ENCODE measurements around the gene TBC1D5.

Gene TBC1D5

DNA sequence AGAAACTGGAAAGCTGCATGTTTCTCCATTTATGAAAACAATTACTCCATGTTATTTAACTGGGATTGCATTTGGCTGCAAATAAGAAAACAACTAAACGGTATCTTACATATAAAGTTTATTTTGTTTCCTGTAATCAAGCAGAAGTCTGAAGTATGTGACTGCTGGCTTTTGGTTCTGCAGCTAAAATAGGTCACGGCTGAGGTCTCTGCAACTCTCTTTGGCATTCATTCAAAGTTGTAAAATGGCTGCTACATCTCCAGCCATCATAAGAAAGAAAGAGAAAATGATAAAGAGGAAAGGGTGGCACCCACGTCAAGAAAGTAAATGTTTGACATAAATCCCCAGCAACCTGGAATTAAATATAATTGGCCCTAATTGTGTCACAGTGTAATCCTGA lies 406.1 kb downstream of the TBC1D5 start:
- DNase-seq: no peak

DNA sequence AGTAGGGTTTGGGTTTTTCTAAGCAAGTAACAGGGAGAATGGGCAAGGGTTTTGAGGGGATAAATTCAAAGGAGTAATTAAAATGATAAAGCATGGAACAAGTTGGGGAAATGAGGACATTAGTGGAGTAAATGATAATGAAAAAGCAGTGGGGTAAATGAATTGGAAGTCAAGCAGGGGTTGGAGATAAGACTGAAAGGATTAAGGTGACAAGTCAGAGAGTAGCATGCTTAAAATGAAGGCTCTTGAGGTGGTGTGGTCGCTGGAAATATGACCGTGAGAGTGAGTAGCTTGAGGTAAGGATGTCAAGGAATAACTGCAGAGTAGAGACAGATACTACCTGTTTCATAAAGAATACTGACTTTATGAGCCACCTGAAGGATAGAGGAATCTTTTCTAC lies 408.5 kb downstream of the TBC1D5 start:
- DNase-seq: no peak

- no peak for DNase-seq
Observed at GRCh38 chr3:17333446-17333845, 409.0 kb downstream of the TBC1D5 start.

DNA sequence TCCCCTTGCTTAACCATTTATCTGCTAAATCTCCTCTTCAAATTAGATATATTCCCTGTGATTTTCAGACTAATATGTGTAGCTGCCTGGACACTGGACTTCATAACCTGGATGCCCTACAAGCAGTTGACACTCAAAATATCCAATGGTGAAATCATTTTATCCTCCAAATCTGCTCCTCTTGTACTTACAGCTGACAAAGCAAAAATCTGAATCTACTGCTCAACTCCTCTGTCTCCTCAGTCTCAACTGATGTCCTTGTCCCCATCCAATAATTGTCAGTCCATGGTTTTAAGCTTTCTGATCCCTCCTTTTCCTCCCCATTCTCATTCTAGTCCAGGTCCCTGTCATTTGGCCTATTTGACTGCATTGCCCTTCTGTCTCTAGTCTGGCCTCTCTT lies 411.8 kb downstream of the TBC1D5 start:
- no peak for DNase-seq

DNA sequence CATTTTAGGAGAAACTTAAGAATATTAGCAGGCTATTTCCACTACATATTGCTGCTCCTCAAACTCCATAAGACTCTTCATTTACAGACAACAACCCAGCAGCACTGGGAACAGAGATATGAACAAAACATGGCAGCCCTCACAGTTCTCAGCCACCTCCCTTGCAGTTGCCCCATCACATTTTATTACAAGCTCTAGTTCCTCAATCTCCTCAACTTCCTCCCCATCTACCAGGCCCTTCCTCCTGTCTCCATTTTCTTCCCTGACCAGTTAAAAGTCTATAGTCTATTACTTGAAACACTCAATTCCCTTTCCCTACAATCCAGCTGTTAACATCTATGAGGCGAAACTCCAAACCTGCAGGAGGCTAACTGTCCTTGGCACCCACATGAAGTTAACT lies 412.5 kb downstream of the TBC1D5 start:
- DNase-seq: no peak

DNA sequence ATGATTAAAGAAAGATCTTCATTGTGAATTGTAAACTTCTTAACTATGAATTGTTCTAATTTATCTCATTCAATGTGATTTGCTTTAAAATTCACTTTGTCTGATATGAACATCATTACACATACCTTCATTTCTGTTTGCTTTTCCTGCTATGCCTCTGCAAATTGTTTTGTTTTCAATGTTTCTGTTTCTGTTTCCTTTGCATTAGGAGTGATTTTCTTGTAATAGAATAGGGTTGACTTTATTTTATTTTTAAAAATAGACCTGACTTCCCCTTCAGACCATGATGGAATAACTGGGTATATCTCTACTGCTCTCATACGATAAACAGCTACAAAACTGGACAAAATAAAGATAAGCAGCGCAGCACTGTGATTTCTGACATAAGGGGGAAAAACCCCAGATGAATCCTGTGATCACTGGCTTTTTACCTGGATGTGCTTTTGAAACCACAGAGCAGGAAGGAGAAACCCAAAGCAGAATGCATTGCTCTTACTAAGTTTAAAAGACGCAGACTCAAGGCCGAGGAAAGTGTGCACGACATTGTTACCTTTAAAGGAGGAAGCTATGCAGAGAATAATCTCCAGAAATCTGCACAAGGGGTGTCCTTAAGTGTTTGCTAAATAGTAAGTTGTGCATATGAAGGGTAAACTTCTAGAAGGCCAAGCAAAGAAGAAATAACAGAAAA lies 420.2 kb downstream of the TBC1D5 start:
- DNase-seq: no peak

GRCh38 chr3:17320266-17320665 lies 422.2 kb downstream of the TBC1D5 start:
- DNase-seq: no peak

DNA sequence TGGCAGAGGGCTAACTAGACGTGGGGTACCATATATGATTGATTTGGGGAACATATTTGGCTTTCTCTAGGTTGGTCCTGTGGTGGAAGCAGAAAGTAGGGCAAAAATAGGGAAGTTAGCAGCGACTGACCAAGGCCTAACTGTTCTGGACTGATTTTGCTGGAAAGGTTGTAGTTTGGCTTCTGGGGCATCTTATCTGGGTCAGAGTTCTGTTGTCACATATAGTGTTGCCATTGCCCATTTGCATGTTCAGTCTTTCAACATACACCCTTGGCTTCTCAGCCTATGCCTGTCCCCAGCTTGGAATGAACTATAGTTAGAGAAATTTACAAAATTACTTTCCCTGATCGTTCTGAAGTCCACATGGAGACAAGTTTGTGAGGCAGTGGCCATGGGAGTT lies 426.5 kb downstream of the TBC1D5 start:
- no peak for DNase-seq

DNA sequence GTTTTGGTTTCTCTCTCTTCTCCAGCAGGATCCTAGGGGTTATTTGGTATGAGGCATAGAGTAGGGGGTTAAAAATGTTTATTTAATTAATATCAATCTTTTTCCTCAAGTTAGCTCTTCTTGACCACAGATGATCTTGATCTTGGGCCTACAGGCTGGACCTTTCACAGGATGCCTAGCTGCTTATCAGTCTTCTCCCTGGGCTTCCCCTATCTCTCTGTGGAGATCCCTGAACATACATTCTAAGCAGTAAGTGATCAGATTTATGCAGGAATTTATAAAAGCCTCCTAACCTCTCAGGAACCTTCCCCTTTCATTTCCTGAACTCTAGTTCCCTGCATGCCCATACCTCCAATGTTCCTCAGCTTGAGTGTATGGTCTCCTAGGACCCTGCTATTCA lies 428.3 kb downstream of the TBC1D5 start:
- DNase-seq: no peak

DNA sequence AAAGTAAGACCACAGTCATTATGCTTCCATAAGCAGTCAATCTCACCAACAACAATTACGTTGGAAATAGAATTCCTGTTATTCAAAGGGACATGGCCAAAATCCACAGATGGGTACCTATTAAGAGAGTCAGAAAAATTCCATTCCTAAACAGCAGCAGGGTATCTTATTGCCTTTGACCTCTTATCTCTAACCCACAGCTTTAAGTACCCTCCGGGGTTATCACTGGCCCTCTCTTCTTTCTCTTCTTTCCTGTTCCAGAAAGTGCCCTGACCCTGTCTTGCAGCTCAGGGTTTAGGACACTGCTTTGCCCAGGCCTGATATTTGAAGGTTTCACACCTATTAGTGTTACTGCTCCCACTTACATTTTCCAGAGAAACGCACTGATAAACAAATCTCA lies 428.7 kb downstream of the TBC1D5 start:
- DNase-seq: no peak

GRCh38 chr3:17310983-17311382 lies 431.4 kb downstream of the TBC1D5 start:
- no peak for DNase-seq

GRCh38 chr3:17307887-17308286 lies 434.5 kb downstream of the TBC1D5 start:
- no peak for DNase-seq

DNA sequence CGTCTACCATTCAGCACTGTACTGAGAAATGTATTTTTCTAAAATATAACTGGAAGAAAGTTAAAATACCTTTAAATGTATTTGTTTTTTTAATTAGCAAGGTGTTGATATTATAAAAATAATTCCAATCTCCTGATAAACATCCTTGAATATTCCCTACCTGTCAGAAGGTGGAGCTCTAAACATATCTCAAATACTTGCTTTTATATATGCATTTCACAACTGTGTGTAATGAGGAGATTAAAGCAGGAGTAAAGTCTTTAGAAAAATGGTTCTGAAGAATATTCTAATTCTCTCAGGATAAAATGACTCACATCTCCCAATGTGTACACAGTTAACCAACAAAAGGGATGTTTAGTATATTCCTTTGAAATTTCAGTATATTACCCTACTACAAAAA lies 434.9 kb downstream of the TBC1D5 start:
- peak; percentile 2 for DNase-seq

DNA sequence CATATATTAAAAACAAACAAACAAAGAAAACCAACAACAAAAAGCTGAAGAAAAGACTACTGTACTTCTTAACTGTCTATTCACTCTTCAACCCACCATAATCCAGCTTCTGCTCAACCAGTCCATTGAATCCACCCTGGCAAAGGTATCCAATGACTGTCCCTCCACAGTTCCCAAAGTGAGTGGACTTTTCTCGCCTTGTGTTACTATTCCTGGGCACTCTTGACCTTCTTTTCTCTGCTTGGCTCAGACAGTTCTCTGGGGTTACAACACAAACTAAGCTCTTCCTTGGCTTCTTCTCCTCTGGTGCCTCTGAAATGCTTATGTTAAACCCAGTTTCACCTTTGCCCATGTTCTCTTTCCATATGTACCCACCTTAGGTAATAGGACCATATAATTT lies 437.5 kb downstream of the TBC1D5 start:
- no peak for DNase-seq

DNA sequence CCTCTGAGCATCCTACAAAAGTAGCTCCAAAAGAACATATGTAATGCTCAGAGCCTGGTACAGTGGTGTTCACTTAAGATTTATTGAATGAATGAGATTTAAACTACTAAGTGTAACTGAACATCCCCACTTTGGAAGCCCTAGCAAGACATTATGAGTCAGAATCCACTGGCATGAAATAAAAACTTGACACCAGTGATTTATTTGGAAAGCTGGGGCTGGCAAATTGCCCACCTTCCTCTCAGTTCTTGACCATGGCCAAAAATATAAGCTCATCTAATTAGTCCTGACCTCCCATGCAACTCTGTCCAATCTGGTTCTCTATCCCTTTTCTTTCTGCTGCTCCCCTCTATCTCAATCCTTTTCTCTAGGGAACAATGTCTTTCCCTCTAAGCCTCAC lies 439.7 kb downstream of the TBC1D5 start:
- DNase-seq: no peak

DNA sequence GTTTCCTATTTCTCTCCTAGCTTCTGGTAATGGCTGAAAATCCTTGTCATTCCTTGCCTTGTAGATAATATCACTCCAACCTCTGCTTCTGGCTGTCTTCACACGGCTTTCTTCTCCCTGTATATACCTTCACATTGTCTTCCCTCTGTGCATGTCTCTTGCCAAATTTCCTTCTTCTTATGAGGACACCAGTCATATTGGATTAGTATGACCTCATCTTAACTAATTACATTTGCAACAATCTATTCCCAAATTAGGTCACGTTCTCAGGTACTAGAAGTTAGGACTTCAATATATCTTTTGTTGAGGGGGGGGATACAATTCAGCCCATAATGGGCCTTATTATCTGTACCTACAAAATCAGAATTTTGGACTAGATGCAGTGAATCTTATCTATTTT lies 440.3 kb downstream of the TBC1D5 start:
- DNase-seq: no peak

GRCh38 chr3:17301271-17301670 lies 441.2 kb downstream of the TBC1D5 start:
- DNase-seq: no peak

DNA sequence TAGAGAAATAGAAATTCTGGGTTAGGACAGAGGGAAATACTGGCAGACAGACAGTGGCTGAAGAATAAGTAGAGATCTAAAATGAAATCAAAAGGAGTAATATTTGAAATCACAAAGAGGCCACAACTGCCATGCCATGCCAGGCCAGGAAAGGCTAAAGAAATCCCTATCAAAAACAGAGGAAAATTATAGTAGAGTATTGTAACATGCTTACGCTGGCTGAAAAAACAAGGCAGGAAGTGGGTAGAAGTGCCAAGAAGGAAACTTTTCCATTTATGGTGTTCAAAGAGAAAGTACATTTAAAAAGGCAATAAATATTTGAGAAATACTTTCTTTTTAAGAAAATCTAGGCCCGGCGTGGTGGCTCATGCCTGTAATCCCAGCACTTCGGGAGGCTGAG lies 442.0 kb downstream of the TBC1D5 start:
- no peak for DNase-seq

DNA sequence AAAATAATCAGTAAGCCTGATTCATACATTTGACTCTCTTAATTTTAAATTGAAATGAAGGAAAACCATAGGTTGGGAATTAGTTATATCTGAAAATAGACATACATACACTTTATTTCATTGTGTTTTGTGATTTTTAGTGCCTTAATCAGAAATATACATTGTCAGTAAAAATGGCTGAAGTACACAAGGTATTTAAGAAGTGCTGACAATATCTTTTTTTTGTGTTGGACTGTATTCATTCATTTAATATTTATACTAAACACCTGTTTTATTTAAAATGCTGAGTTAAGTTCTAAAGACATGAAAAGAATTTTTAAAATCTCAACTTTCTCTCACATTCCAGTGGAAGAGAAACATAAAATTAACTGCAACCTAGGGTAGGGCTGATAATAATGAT lies 444.4 kb downstream of the TBC1D5 start:
- DNase-seq: no peak

- no peak for DNase-seq
Observed at GRCh38 chr3:17292556-17292955, 449.9 kb downstream of the TBC1D5 start.

- DNase-seq: no peak
Observed at GRCh38 chr3:17290894-17291293, 451.5 kb downstream of the TBC1D5 start.

DNA sequence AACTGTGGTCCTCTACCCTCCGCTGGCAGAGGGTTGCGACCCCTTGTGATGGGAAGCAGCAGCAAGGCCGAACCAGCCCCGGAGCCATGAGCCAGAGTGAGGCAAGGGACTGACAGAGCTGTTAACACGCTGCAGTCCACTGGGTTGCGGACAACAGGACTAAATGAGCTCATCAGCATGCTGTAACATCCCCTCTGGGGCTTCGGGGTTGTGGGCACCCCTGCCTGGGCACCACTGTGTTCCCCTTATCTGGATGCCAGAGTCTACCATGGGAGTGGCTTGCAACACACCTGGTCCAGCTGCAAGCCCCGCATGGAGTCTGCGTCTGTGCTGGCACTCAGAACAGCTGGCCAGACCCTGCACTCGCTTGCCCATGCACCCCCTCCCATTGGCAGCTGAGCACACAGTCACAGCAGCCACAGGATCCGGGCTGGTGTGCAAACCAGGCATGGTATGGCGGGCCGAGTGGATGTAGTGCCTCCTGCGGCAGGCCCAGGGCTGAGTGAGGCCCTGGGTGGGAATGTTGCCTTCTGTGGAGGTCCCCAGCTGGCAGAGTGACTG lies 453.5 kb downstream of the TBC1D5 start:
- DNase-seq: no peak

DNA sequence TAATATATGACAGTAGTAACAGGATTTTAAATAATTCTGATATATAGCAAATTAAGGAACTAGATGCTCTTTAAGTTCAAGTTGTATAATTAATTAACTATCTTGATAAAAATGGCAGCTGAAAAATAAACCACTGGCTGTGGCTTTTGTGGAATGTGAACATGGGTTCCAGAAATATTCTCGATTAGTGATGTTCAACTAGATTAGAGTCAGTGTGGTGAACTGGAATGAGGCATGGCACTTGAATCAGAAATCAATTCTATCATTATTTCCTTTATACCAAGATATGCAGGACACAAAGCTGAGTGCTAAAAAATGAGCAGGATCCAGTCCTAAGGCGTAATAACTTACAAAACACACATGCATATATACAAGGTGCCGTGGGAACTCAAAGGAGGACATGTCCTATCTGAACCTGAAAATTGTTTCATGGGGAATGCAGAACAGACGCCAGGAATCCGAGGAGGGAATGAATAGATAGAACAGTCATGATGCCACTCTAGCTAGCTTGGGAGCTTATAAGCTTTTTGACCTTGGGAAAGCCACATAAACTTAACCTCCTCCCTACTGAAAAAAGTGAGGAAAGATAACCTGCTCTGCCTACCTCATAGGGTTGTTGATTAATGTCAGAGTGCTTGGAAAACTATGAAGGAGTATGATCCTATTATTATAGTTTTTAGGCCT lies 455.3 kb downstream of the TBC1D5 start:
- DNase-seq: no peak

- no peak for DNase-seq
Observed at GRCh38 chr3:17278006-17278405, 464.4 kb downstream of the TBC1D5 start.

GRCh38 chr3:17266846-17267245 lies 475.6 kb downstream of the TBC1D5 start:
- DNase-seq: no peak

Measured in NCI-H1417 treated with DMSO at 0.1 percent for 48 hours (cell line).